ENCODE results near the gene NACC1. TPM values are rescaled to one million over a fixed set of nuclear protein-coding genes. Genes with fewer than 3 reads are reported as not detected.

NACC1 gene
- total and polyA plus RNA-seq, 2 of the 13 experiments (the other 11 are each of a cell fraction or from before 2014, with no cell fraction given), result 31.8 to 42.3 TPM

GRCh38 chr19:13128583-13128982, 10.5 kb downstream of the NACC1 start (continued):
- TF ChIP-seq TAF15 (IDR thresholded peaks at IDR 0.05; ENCODE audit: low read depth, low read length, poor library complexity, severe bottlenecking) (no peak), NR2F1 (CRISPR knock-in tag; IDR thresholded peaks at IDR 0.05) (peak; percentile 78 to 90), ZNF556 (CRISPR knock-in tag; IDR thresholded peaks at IDR 0.05; ENCODE audit: borderline replicate concordance) (peak; percentile 26; the same call in 1 of the 2 replicates), IRF2 (CRISPR knock-in tag; IDR thresholded peaks at IDR 0.05) (peak; percentile 78), NONO (IDR thresholded peaks at IDR 0.05) (no peak), NONO (CRISPR knock-in tag; conservative IDR thresholded peaks at IDR 0.05) (peak; percentile 69; the same call in 1 of the 2 replicates), TBL1XR1 (IDR thresholded peaks at IDR 0.05; ENCODE audit: borderline replicate concordance, low read length, partially characterized antibody) (peak; percentile 54), HIC2 (CRISPR knock-in tag; IDR thresholded peaks at IDR 0.05; ENCODE audit: low read depth) (peak; percentile 90; the same call in 1 of the 2 replicates), ZNF446 (CRISPR knock-in tag; IDR thresholded peaks at IDR 0.05) (no peak), ZFP91 (CRISPR knock-in tag; IDR thresholded peaks at IDR 0.05; ENCODE audit: borderline replicate concordance) (peak; percentile 57), DPF2 (CRISPR knock-in tag; IDR thresholded peaks at IDR 0.05; ENCODE audit: borderline replicate concordance, low read depth) (peak; percentile 51; the same call in 1 of the 2 replicates), AKAP8 (CRISPR knock-in tag; IDR thresholded peaks at IDR 0.05) (peak; percentile 90), UBTF (CRISPR knock-in tag; IDR thresholded peaks at IDR 0.05) (peak; percentile 55), AGO1 (IDR thresholded peaks at IDR 0.05; ENCODE audit: low read depth, low read length, poor library complexity, severe bottlenecking) (no peak), LBX2 (CRISPR knock-in tag; IDR thresholded peaks at IDR 0.05; ENCODE audit: borderline replicate concordance) (no peak), FOXC1 (CRISPR knock-in tag; IDR thresholded peaks at IDR 0.05; ENCODE audit: borderline replicate concordance) (0 out of 2 replicates have a peak, but pooled peaks have one; percentile 33), FOXO4 (CRISPR knock-in tag; conservative IDR thresholded peaks at IDR 0.05) (0 out of 2 replicates have a peak, but pooled peaks have one; percentile 85), ZNF503 (CRISPR knock-in tag; IDR thresholded peaks at IDR 0.05) (no peak), PHF5A (CRISPR knock-in tag; IDR thresholded peaks at IDR 0.05; ENCODE audit: low read depth, unreplicated experiment) (peak; percentile 33)

Data from HepG2 (cell line).